8988T (cell line): ENCODE results near the gene CTIF.

ENCODE experiments used
- DNase-seq: peaks from one replicate; pipeline ENCODE4 v3.0.0; 2011

Gene CTIF

GRCh38 chr18:48828194-48828545 is 289.3 kb downstream of the CTIF start:
- no peak for DNase-seq

- no peak for DNase-seq
These were observed 290.0 kb downstream of the CTIF start for GRCh38 chr18:48828691-48829442.

- no peak for DNase-seq
These were observed 290.8 kb downstream of the CTIF start for GRCh38 chr18:48829443-48830149.

- DNase-seq, result no peak
These were observed 292.4 kb downstream of the CTIF start for GRCh38 chr18:48831113-48831759.

- DNase-seq, result peak; percentile 1
These were observed 293.0 kb downstream of the CTIF start for GRCh38 chr18:48831802-48832201.

GRCh38 chr18:48832938-48833700 is 294.3 kb downstream of the CTIF start:
- no peak for DNase-seq

GRCh38 chr18:48833701-48834412 is 295.0 kb downstream of the CTIF start:
- no peak for DNase-seq

GRCh38 chr18:48834413-48835031 is 295.7 kb downstream of the CTIF start:
- peak; percentile 90 for DNase-seq

- DNase-seq, result no peak
These were observed 296.3 kb downstream of the CTIF start for GRCh38 chr18:48835119-48835518.

- no peak for DNase-seq
These were observed 296.9 kb downstream of the CTIF start for GRCh38 chr18:48835745-48836170.

GRCh38 chr18:48836231-48836805 is 297.5 kb downstream of the CTIF start:
- DNase-seq, result no peak

GRCh38 chr18:48836806-48837615 is 298.2 kb downstream of the CTIF start:
- DNase-seq, result no peak

GRCh38 chr18:48837676-48838075 is 298.8 kb downstream of the CTIF start:
- no peak for DNase-seq

- no peak for DNase-seq
These were observed 299.4 kb downstream of the CTIF start for GRCh38 chr18:48838166-48838775.

- no peak for DNase-seq
These were observed 300.3 kb downstream of the CTIF start for GRCh38 chr18:48838921-48839818.

GRCh38 chr18:48839819-48840490 is 301.1 kb downstream of the CTIF start:
- no peak for DNase-seq

- DNase-seq, result no peak
These were observed 301.7 kb downstream of the CTIF start for GRCh38 chr18:48840491-48840877.

GRCh38 chr18:48841381-48842258 is 302.8 kb downstream of the CTIF start:
- DNase-seq, result no peak
